CD4-positive, alpha-beta memory T cell (primary cell): Measurements from ENCODE around the gene NDUFV1. TPM values are rescaled to one million over a fixed set of nuclear protein-coding genes. Genes with fewer than 3 reads are reported as not detected.

Experiments used
- CTCF ChIA-PET: fragments of 350-600 bp; sonication (Branson Sonifier 250); formaldehyde crosslinking; loops from one replicate; lab custom pipeline; 2021; ENCODE audit warnings: inconsistent platforms; ENCODE audit not compliant: partially characterized antibody; lab: Charles Lee
- POLR2A ChIA-PET: fragments of 350-600 bp; sonication (Branson Sonifier 250); formaldehyde crosslinking; loops from one replicate; lab custom pipeline; 2021; ENCODE audit not compliant: partially characterized antibody; lab: Charles Lee
- DNase-seq, 5 donors: peaks; one replicate each; pipeline versions ENCODE4 v3.0.0 to v3.0.0-alpha.2; 2020 to 2022; ENCODE audit warnings: mixed read lengths in 1 of 5
- H3K27ac ChIP-seq: one replicate; pipeline ENCODE4 v1.7.0; 2013; ENCODE audit warnings: low read depth, low read length
- H3K27me3 ChIP-seq: 2 replicates; pipeline ENCODE4 v1.7.0; 2013; ENCODE audit warnings: mild to moderate bottlenecking, low read length, moderate library complexity; ENCODE audit not compliant: insufficient read depth
- H3K36me3 ChIP-seq: 2 replicates; pipeline ENCODE4 v1.7.0; 2013; ENCODE audit warnings: mild to moderate bottlenecking, low read length, moderate library complexity; ENCODE audit not compliant: insufficient read depth
- H3K4me1 ChIP-seq: 2 replicates; pipeline ENCODE4 v1.7.0; 2013; ENCODE audit warnings: mild to moderate bottlenecking, low read length, moderate library complexity; ENCODE audit not compliant: insufficient read depth
- H3K4me3 ChIP-seq, 2 donors: one replicate each; pipeline ENCODE4 v1.7.0; 2013; ENCODE audit warnings: low read length in 2 of 2, mild to moderate bottlenecking in 1 of 2
- H3K9me3 ChIP-seq, 2 donors: one replicate each; pipeline ENCODE4 v1.7.0; 2013; ENCODE audit warnings: low read length in 2 of 2, control low read depth in 1 of 2; ENCODE audit not compliant: control insufficient read depth in 1 of 2
- H3K27ac Mint-ChIP-seq, 7 donors: one replicate each; pipeline ENCODE4 v1.8.0; 2020 to 2021; ENCODE audit warnings: mixed read lengths in 7 of 7, mild to moderate bottlenecking in 6 of 7, inconsistent platforms in 3 of 7, moderate library complexity in 3 of 7
- H3K27me3 Mint-ChIP-seq, 2 donors: one replicate each; pipeline ENCODE4 v1.8.0; 2020 to 2021; ENCODE audit warnings: mixed read lengths in 2 of 2
- H3K36me3 Mint-ChIP-seq, 2 donors: one replicate each; pipeline ENCODE4 v1.8.0; 2020 to 2021; ENCODE audit warnings: mixed read lengths in 2 of 2, inconsistent platforms in 1 of 2, mild to moderate bottlenecking in 1 of 2
- H3K4me1 Mint-ChIP-seq, 4 donors: one replicate each; pipeline ENCODE4 v1.8.0; 2020 to 2021; ENCODE audit warnings: mixed read lengths in 4 of 4, mild to moderate bottlenecking in 1 of 4
- H3K4me3 Mint-ChIP-seq, 8 donors: one replicate each; pipeline ENCODE4 v1.8.0; 2020 to 2021; ENCODE audit warnings: mixed read lengths in 8 of 8, mild to moderate bottlenecking in 7 of 8, moderate library complexity in 6 of 8, inconsistent platforms in 3 of 8
- H3K9me3 Mint-ChIP-seq, 8 donors: one replicate each; pipeline ENCODE4 v1.8.0; 2020 to 2021; ENCODE audit warnings: mixed read lengths in 8 of 8, mild to moderate bottlenecking in 5 of 8, inconsistent platforms in 3 of 8, moderate library complexity in 1 of 8
- intact Hi-C: fragments of 100-400 bp; cut with micrococcal nuclease; formaldehyde crosslinking; loops from one replicate; pipeline ENCODE4 v1.15.1; 2023
- polyA plus RNA-seq, 2 donors: library from polyadenylated mRNA; unstranded; fragments of 300-500 nt; fragmentation: Illumina TruSeq; gene quantifications; one replicate each; pipeline ENCODE4 v1.2.3, GENCODE V29; 2021
- total RNA-seq, 2 experiments: library from RNA; stranded (reverse); gene quantifications; one replicate each; pipeline ENCODE4 v1.2.3, GENCODE V29; 2021

NDUFV1 gene
- total and polyA plus RNA-seq, 4 experiments from 2014 or later: 124 to 212 (median 169) TPM

- H3K36me3 ChIP-seq: no peaks in the 10 kb centered on the region
- no peak overlapping the region for H3K27ac ChIP-seq
- Mint-ChIP-seq H3K36me3 (peaks cover 0 to 4% of the 10 kb centered on the region in 2 donors), H3K9me3 (peaks cover 0 to 2% (median 0%) of the 10 kb centered on the region in 8 donors), H3K27me3 (no peaks in the 10 kb centered on the region), H3K27ac (peak overlapping the region in 3 of 7 donors; percentile 32 to 96 (median 93)), H3K4me3 (no peak overlapping the region), H3K4me1 (peaks cover 20 to 44% (median 34%) of the 10 kb centered on the region in 4 donors)
- no peaks in the 10 kb centered on the region for H3K27me3 ChIP-seq
- peaks cover 35% of the 10 kb centered on the region for H3K4me1 ChIP-seq
- no peak overlapping the region for H3K4me3 ChIP-seq
- no peaks in the 10 kb centered on the region for H3K9me3 ChIP-seq
- CTCF ChIA-PET: interaction anchor here (2.9 to 3.1 kb wide), 2 partner anchors 9 to 19 kb away, joined by 12 to 22 read pairs; partner anchors contain the start of gene NUDT8
- no peak for DNase-seq
- intact Hi-C loops: no loop called here
- POLR2A ChIA-PET: interaction anchor here (0.9 to 4.7 kb wide), 3 partner anchors 11 to 35 kb away, joined by 3 to 34 read pairs (median 3); partner anchors contain the start of gene NUDT8
Measured at GRCh38 chr11:67648796-67649613, 42.3 kb downstream of the NDUFV1 start.

- Histone ChIP-seq H3K27me3 (no peaks in the 10 kb centered on the region), H3K27ac (peak overlapping the region; percentile 72), H3K4me3 (peak overlapping the region in 1 of 2 donors; percentile 61), H3K9me3 (no peaks in the 10 kb centered on the region), H3K36me3 (no peaks in the 10 kb centered on the region), H3K4me1 (peaks cover 35% of the 10 kb centered on the region)
- no peaks in the 10 kb centered on the region for H3K9me3 Mint-ChIP-seq
- POLR2A ChIA-PET: interaction anchor here (1.0 to 4.7 kb wide), 4 partner anchors 15 to 36 kb away, joined by 3 to 34 read pairs (median 6); partner anchors contain the start of gene NUDT8
- CTCF ChIA-PET: interaction anchor here (0.7 to 1.9 kb wide), 4 partner anchors 9 to 66 kb away, joined by 3 to 6 read pairs (median 3); partner anchors contain the start of gene GSTP1
- intact Hi-C loops: no loop called here
- H3K27ac Mint-ChIP-seq: peak overlapping the region; percentile 93 to 97 (median 96)
- H3K27me3 Mint-ChIP-seq: no peaks in the 10 kb centered on the region
- no peak for DNase-seq
- H3K4me1 Mint-ChIP-seq: peaks cover 20 to 44% (median 34%) of the 10 kb centered on the region in 4 donors
- peaks cover 0 to 4% of the 10 kb centered on the region in 2 donors for H3K36me3 Mint-ChIP-seq
- peak overlapping the region; percentile 90 to 96 (median 95) for H3K4me3 Mint-ChIP-seq
Measured at GRCh38 chr11:67649634-67650510, 43.1 kb downstream of the NDUFV1 start.

- Mint-ChIP-seq H3K27me3 (no peaks in the 10 kb centered on the region), H3K27ac (peak overlapping the region in 2 of 7 donors; percentile 43 to 63), H3K9me3 (no peaks in the 10 kb centered on the region), H3K36me3 (peaks cover 0 to 4% of the 10 kb centered on the region in 2 donors), H3K4me3 (no peak overlapping the region), H3K4me1 (peaks cover 14 to 28% (median 21%) of the 10 kb centered on the region in 4 donors)
- Histone ChIP-seq H3K9me3 (no peaks in the 10 kb centered on the region), H3K4me3 (no peak overlapping the region), H3K4me1 (peaks cover 28% of the 10 kb centered on the region), H3K27ac (no peak overlapping the region), H3K27me3 (no peaks in the 10 kb centered on the region), H3K36me3 (no peaks in the 10 kb centered on the region)
- intact Hi-C loops: no loop called here
- no peak for DNase-seq
- POLR2A ChIA-PET: interaction anchor here (1.3 to 4.7 kb wide), 3 partner anchors 22 to 299 kb away, joined by 3 to 34 read pairs (median 7); partner anchors contain the start of genes NUDT8 and POLD4
- CTCF ChIA-PET: interaction anchor here (1.5 to 2.1 kb wide), 3 partner anchors 9 to 22 kb away, joined by 3 to 7 read pairs (median 4); partner anchors contain the start of gene NUDT8
Measured at GRCh38 chr11:67651976-67652781, 45.4 kb downstream of the NDUFV1 start.

- H3K27ac Mint-ChIP-seq: no peak overlapping the region
- no peak overlapping the region for H3K27ac ChIP-seq
- H3K4me3 Mint-ChIP-seq: no peak overlapping the region
- H3K36me3 ChIP-seq: no peaks in the 10 kb centered on the region
- intact Hi-C loops: no loop called here
- H3K4me1 ChIP-seq: peaks cover 23% of the 10 kb centered on the region
- peaks cover 0 to 4% of the 10 kb centered on the region in 2 donors for H3K36me3 Mint-ChIP-seq
- no peak overlapping the region for H3K4me3 ChIP-seq
- H3K9me3 Mint-ChIP-seq: no peaks in the 10 kb centered on the region
- ChIA-PET POLR2A (interaction anchor here (4.7 kb wide), 1 partner anchor 23 kb away, joined by 34 read pairs; the partner anchor contains the start of gene NUDT8), CTCF (interaction anchor here (2.0 kb wide), 1 partner anchor 9 kb away, joined by 4 read pairs; no protein-coding TSS in a partner anchor)
- peaks cover 15 to 23% (median 19%) of the 10 kb centered on the region in 4 donors for H3K4me1 Mint-ChIP-seq
- no peak for DNase-seq
- H3K27me3 Mint-ChIP-seq: no peaks in the 10 kb centered on the region
- H3K9me3 ChIP-seq: no peaks in the 10 kb centered on the region
- no peaks in the 10 kb centered on the region for H3K27me3 ChIP-seq
Measured at GRCh38 chr11:67652965-67653845, 46.5 kb downstream of the NDUFV1 start.

GRCh38 chr11:67654225-67654624 lies 47.5 kb downstream of the NDUFV1 start:
- Histone ChIP-seq H3K27ac (no peak overlapping the region), H3K4me1 (peaks cover 18% of the 10 kb centered on the region), H3K27me3 (no peaks in the 10 kb centered on the region), H3K36me3 (no peaks in the 10 kb centered on the region), H3K9me3 (no peaks in the 10 kb centered on the region), H3K4me3 (no peak overlapping the region)
- intact Hi-C loops: no loop called here
- Mint-ChIP-seq H3K9me3 (no peaks in the 10 kb centered on the region), H3K27ac (no peak overlapping the region), H3K4me3 (no peak overlapping the region), H3K4me1 (peaks cover 15 to 17% (median 17%) of the 10 kb centered on the region in 4 donors), H3K36me3 (peaks cover 0 to 4% of the 10 kb centered on the region in 2 donors), H3K27me3 (no peaks in the 10 kb centered on the region)
- no peak for DNase-seq
- CTCF ChIA-PET: no interaction called here
- POLR2A ChIA-PET: no interaction called here
